ENCODE data around the gene DMWD.
"Not testable (repeated sequence)": the region's sequence is repeated elsewhere in the genome, so short reads cannot be mapped to it uniquely, and the experiment has no call there.

Gene DMWD

DNA sequence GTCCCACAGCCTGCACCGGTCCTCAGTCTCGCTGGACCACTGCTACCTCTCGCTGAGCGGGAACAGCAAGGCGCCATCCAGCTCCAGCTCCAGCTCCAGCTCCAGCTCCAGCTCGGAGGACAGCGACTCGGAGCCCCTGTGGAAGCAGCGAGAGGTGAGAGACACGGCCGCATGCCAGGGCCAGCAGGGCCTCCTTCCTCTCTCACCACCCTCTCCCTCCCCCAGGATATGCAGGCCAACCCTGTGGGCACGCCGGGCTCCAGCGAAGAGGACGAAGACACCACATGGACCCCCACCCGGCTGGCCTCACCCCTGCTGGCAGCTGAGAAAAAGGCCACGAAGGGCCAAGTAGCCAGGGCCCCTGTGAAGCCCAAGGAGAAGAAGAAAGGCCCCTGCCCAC, 30.9 kb downstream of the DMWD start:
- Histone ChIP-seq H3K27ac (ENCODE audit: low read depth, low read length, severe bottlenecking) (no peak overlapping the region), H3K4me1 (ENCODE audit: control insufficient read depth, insufficient read depth, low read length, poor library complexity, severe bottlenecking) (peaks cover 31% of the 10 kb centered on the region), H3K36me3 (ENCODE audit: control insufficient read depth, insufficient read depth, low read length) (peaks cover 8% of the 10 kb centered on the region), H3K9me3 (ENCODE audit: control insufficient read depth, low read length) (no peaks in the 10 kb centered on the region), H3K4me3 (ENCODE audit: extremely low read depth, insufficient read depth, low read length, poor library complexity, severe bottlenecking) (no peak overlapping the region)
- 61 to 73% methylated on average over 7 to 17 of the region's 17 CpGs for WGBS, 2 experiments (ENCODE audit: insufficient coverage in 2 of 2)

DNA sequence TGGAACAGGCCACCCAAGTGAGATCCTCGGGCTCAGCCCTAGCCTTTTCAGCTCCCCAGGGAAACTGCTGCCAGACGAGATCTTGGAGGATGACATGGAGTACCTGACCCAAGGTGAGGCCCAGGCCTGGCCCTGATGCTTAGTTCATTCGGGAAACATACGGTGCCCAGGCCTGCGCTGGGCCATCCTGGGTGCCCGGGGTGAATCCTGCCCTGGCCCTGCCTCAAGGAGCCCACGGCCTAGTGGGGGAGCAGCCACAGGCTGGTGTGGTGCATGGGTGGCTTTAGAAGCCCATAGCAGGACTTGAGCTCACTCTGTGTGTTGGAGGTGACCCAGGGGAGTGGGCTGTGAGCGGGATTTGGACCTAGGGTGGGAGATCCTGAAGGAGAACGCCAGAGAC, 33.7 kb downstream of the DMWD start:
- no peaks in the 10 kb centered on the region for H3K36me3 ChIP-seq (ENCODE audit: control insufficient read depth, insufficient read depth, low read length)
- no peaks in the 10 kb centered on the region for H3K9me3 ChIP-seq (ENCODE audit: control insufficient read depth, low read length)
- no peak overlapping the region for H3K27ac ChIP-seq (ENCODE audit: low read depth, low read length, severe bottlenecking)
- peaks cover 3% of the 10 kb centered on the region for H3K4me1 ChIP-seq (ENCODE audit: control insufficient read depth, insufficient read depth, low read length, poor library complexity, severe bottlenecking)
- H3K4me3 ChIP-seq (ENCODE audit: extremely low read depth, insufficient read depth, low read length, poor library complexity, severe bottlenecking): no peak overlapping the region
- WGBS, 2 experiments (ENCODE audit: insufficient coverage in 2 of 2): 86 to 91% methylated on average over 9 of the region's 9 CpGs

DNA sequence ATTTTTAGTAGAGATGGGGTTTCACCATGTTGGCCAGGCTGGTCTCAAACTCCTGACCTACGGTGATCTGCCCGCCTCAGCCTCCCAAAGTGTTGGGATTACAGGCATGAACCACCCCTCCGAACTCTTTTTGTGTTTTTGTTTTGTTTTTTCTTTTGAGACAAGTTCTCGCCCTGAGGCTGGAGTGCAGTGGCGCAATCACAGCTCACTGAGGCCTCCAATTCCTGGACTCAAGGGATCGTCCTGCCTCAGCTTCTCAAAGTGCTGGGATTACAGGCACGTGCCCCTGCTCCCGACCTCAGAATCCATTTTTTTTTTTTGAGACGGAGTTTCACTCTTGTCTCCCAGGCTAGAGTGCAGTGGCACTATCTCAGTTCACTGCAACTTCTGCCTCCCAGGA, 35.0 kb downstream of the DMWD start:
- 85 to 88% methylated on average over 9 of the region's 9 CpGs for WGBS, 2 experiments (ENCODE audit: insufficient coverage in 2 of 2)
- H3K9me3 ChIP-seq (ENCODE audit: control insufficient read depth, low read length): no peaks in the 10 kb centered on the region
- no peak overlapping the region for H3K4me3 ChIP-seq (ENCODE audit: extremely low read depth, insufficient read depth, low read length, poor library complexity, severe bottlenecking)
- H3K4me1 ChIP-seq (ENCODE audit: control insufficient read depth, insufficient read depth, low read length, poor library complexity, severe bottlenecking): no peaks in the 10 kb centered on the region
- no peaks in the 10 kb centered on the region for H3K36me3 ChIP-seq (ENCODE audit: control insufficient read depth, insufficient read depth, low read length)
- H3K27ac ChIP-seq (ENCODE audit: low read depth, low read length, severe bottlenecking): no peak overlapping the region

DNA sequence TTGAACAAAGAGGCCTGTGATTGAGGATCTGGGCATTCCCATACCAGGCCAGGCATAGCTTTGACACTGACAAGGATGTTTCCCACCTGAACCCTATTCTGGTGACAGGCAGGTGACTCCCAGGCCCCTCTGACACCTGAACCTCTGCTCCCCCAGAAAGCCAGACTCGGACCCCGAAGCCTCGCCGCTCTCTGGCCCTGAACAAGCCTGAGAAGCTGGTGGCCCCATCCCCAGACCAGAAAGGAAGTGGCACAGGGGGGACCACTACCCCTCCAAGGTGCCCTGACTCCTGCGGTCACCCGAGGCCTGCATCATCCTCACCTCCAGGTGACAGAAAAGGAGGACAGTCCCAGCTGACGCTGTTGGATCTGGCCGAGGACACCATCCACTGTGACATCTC, 38.3 kb downstream of the DMWD start:
- Histone ChIP-seq H3K9me3 (ENCODE audit: control insufficient read depth, low read length) (no peaks in the 10 kb centered on the region), H3K4me1 (ENCODE audit: control insufficient read depth, insufficient read depth, low read length, poor library complexity, severe bottlenecking) (peaks cover 4% of the 10 kb centered on the region), H3K36me3 (ENCODE audit: control insufficient read depth, insufficient read depth, low read length) (no peaks in the 10 kb centered on the region), H3K4me3 (ENCODE audit: extremely low read depth, insufficient read depth, low read length, poor library complexity, severe bottlenecking) (no peak overlapping the region), H3K27ac (ENCODE audit: low read depth, low read length, severe bottlenecking) (no peak overlapping the region)
- WGBS, 2 experiments (ENCODE audit: insufficient coverage in 2 of 2): 93 to 94% methylated on average over 6 to 8 of the region's 8 CpGs

DNA sequence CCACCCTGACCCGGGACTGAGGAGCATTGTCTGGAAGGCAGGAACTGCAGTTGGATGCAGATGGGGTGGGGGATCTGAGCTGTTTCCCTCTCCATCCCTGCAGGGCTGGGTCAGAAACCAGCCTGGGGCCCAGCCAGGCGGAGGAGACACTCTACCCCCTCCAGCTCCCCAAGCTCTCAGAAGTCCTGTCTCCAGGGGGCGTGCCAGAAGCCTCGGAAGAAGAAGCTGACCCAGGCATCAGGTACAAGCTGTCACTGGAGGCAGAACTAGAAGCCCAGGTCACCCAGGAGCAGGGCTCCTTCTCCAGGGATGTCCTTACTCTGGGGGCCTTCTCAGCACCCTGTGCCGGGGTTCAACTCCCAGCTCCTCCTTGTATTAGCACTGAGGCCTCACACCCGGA, 39.1 kb downstream of the DMWD start:
- Histone ChIP-seq H3K27ac (ENCODE audit: low read depth, low read length, severe bottlenecking) (no peak overlapping the region), H3K36me3 (ENCODE audit: control insufficient read depth, insufficient read depth, low read length) (no peaks in the 10 kb centered on the region), H3K9me3 (ENCODE audit: control insufficient read depth, low read length) (no peaks in the 10 kb centered on the region), H3K4me3 (ENCODE audit: extremely low read depth, insufficient read depth, low read length, poor library complexity, severe bottlenecking) (no peak overlapping the region), H3K4me1 (ENCODE audit: control insufficient read depth, insufficient read depth, low read length, poor library complexity, severe bottlenecking) (peaks cover 4% of the 10 kb centered on the region)
- 51 to 61% methylated on average over 4 to 5 of the region's 6 CpGs for WGBS, 2 experiments (ENCODE audit: insufficient coverage in 2 of 2)

DNA sequence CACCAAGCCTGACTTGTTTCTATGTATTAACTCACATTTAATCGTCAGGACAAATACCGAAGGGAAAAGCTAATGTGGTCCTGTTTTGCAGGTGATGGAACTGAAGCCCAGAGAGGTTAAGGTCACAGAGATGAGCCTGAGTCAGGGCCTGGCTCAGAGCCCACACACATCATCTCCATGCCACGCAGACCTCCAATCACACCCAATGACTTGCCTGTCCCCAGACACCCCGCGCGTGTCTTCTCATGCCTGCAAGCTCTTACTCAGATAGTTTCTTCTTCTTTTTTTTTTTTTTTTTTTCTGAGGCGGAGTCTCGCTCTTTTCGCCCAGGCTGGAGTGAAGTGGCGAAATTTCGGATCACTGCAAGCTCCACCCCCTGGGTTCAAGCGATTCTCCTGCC, 40.0 kb downstream of the DMWD start:
- Histone ChIP-seq H3K4me3 (ENCODE audit: extremely low read depth, insufficient read depth, low read length, poor library complexity, severe bottlenecking) (no peak overlapping the region), H3K9me3 (ENCODE audit: control insufficient read depth, low read length) (no peaks in the 10 kb centered on the region), H3K27ac (ENCODE audit: low read depth, low read length, severe bottlenecking) (no peak overlapping the region), H3K4me1 (ENCODE audit: control insufficient read depth, insufficient read depth, low read length, poor library complexity, severe bottlenecking) (peaks cover 4% of the 10 kb centered on the region), H3K36me3 (ENCODE audit: control insufficient read depth, insufficient read depth, low read length) (no peaks in the 10 kb centered on the region)
- WGBS, 2 experiments (ENCODE audit: insufficient coverage in 2 of 2): 93 to 100% methylated on average over 2 to 4 of the region's 12 CpGs

DNA sequence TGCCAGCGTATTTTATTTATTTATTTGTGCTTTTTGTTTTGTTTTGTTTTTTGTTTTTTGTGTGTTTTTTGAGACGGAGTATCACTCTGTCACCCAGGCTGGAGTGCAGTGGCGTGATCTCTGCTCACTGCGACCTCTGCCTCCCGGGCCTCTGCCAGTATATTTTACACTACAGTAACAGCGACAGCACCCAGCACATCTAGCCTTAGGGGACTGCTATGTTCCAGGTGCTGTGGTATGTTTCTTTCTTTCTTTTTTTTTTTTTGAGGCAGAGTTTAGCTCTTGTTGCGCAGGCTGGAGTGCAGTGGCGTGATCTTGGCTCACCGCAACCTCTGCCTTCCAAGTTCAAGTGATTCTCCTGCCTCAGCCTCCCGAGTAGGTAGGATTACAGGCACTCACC, 41.2 kb downstream of the DMWD start:
- 100% methylated on average over 3 to 4 of the region's 10 CpGs for WGBS, 2 experiments (ENCODE audit: insufficient coverage in 2 of 2)
- not testable (repeated sequence) for H3K9me3 ChIP-seq (ENCODE audit: control insufficient read depth, low read length)

DNA sequence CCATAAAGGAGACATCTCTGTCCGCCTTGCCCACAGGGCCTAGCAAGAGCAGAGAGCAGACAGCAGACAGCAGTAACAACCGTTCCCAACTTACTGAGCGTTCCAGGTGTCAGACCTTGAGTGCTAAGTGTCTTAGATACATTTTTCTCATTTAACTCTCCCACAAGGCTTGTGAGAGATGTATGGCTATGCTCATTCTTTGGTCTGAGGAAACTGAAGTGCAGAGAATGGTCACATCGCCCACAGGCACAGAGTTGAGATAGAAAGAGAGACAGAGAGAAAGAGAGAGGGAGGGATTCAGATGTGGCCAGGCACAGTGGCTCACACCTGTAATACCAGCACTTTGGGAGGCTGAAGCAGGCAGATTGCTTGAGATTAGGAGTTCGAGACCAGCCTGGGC, 45.1 kb downstream of the DMWD start:
- Histone ChIP-seq H3K9me3 (ENCODE audit: control insufficient read depth, low read length) (no peaks in the 10 kb centered on the region), H3K27ac (ENCODE audit: low read depth, low read length, severe bottlenecking) (no peak overlapping the region), H3K4me3 (ENCODE audit: extremely low read depth, insufficient read depth, low read length, poor library complexity, severe bottlenecking) (no peak overlapping the region), H3K4me1 (ENCODE audit: control insufficient read depth, insufficient read depth, low read length, poor library complexity, severe bottlenecking) (peaks cover 8% of the 10 kb centered on the region), H3K36me3 (ENCODE audit: control insufficient read depth, insufficient read depth, low read length) (no peaks in the 10 kb centered on the region)
- 98 to 100% methylated on average over 3 of the region's 5 CpGs for WGBS, 2 experiments (ENCODE audit: insufficient coverage in 2 of 2)

More for the DNA sequence above, 41.2 kb downstream of the DMWD start:
- H3K4me1 ChIP-seq (ENCODE audit: control insufficient read depth, insufficient read depth, low read length, poor library complexity, severe bottlenecking); H3K36me3 ChIP-seq (ENCODE audit: control insufficient read depth, insufficient read depth, low read length); H3K4me3 ChIP-seq (ENCODE audit: extremely low read depth, insufficient read depth, low read length, poor library complexity, severe bottlenecking); H3K27ac ChIP-seq (ENCODE audit: low read depth, low read length, severe bottlenecking): not testable (repeated sequence)

DNA sequence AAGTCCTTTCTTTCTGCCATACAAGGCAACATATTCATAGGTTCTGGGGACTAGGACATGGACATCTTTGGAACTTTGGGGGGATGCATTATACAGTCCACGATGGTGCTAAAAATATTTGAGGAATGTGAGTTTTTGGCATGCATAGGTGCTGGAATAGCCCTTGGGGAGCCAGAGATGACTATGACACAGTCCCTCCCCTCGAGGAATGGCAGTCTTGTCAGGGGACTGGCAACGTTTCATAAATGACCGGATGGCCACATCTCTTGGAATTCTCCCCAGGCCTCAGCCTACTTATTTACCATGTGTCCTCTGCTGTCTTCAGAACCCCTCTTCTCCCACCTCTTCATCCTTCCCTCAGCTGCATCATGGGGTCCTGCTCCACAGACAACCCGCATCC, 45.8 kb downstream of the DMWD start:
- Histone ChIP-seq H3K27ac (ENCODE audit: low read depth, low read length, severe bottlenecking) (no peak overlapping the region), H3K9me3 (ENCODE audit: control insufficient read depth, low read length) (no peaks in the 10 kb centered on the region), H3K4me3 (ENCODE audit: extremely low read depth, insufficient read depth, low read length, poor library complexity, severe bottlenecking) (no peak overlapping the region), H3K36me3 (ENCODE audit: control insufficient read depth, insufficient read depth, low read length) (no peaks in the 10 kb centered on the region), H3K4me1 (ENCODE audit: control insufficient read depth, insufficient read depth, low read length, poor library complexity, severe bottlenecking) (peaks cover 8% of the 10 kb centered on the region)
- WGBS, 2 experiments (ENCODE audit: insufficient coverage in 2 of 2): 88 to 92% methylated on average over 4 to 5 of the region's 5 CpGs

DNA sequence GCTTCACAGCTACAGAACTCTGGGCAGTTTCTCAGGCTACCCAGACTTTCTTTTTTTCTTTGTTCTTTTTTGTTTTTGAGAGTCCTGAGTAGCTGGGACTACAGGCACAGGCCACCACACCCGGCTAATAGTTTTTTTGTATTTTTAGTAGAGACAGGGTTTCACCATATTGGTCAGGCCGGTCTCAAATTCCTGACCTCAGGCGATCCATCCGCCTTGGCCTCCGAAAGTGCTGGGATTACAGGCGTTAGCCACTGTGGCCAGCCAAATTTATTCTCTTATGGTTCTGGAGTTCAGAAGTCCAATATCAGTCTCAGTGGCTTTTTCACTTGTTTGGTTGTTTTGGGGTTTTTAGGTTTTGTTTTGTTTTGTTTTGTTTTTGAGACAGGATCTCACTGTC, 47.0 kb downstream of the DMWD start:
- Histone ChIP-seq H3K4me1 (ENCODE audit: control insufficient read depth, insufficient read depth, low read length, poor library complexity, severe bottlenecking) (peaks cover 8% of the 10 kb centered on the region), H3K9me3 (ENCODE audit: control insufficient read depth, low read length) (no peaks in the 10 kb centered on the region), H3K36me3 (ENCODE audit: control insufficient read depth, insufficient read depth, low read length) (no peaks in the 10 kb centered on the region), H3K4me3 (ENCODE audit: extremely low read depth, insufficient read depth, low read length, poor library complexity, severe bottlenecking) (no peak overlapping the region), H3K27ac (ENCODE audit: low read depth, low read length, severe bottlenecking) (no peak overlapping the region)
- 93 to 98% methylated on average over 6 of the region's 6 CpGs for WGBS, 2 experiments (ENCODE audit: insufficient coverage in 2 of 2)

DNA sequence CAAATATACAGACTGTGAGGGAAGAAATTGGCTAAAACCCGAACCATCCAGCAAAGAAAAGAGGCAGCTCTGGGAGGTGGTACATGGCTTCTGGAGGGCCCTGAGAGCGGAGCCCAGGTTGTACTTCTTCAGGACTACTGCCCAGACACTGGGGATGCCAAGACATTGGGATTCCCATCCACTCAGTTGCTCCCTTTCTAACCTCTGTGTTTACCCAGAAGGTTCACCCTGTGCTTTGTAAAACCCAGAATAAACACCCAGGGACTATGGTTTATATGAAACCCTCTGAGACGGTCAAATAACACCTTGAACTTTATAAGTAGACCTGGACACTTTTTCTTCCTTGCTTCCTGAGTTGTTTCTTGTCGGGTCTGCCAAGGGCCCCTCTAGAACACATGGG, 49.7 kb downstream of the DMWD start:
- Histone ChIP-seq H3K36me3 (ENCODE audit: control insufficient read depth, insufficient read depth, low read length) (no peaks in the 10 kb centered on the region), H3K4me1 (ENCODE audit: control insufficient read depth, insufficient read depth, low read length, poor library complexity, severe bottlenecking) (peaks cover 4% of the 10 kb centered on the region), H3K27ac (ENCODE audit: low read depth, low read length, severe bottlenecking) (no peak overlapping the region), H3K9me3 (ENCODE audit: control insufficient read depth, low read length) (no peaks in the 10 kb centered on the region), H3K4me3 (ENCODE audit: extremely low read depth, insufficient read depth, low read length, poor library complexity, severe bottlenecking) (no peak overlapping the region)
- WGBS, 2 experiments (ENCODE audit: insufficient coverage in 2 of 2): 87 to 92% methylated on average over 3 of the region's 4 CpGs

Measured in mesodermal cell (in vitro differentiated cells).